NCI-H774 (cell line): ENCODE results near the gene CERS6.

ENCODE experiments used
- DNase-seq: peaks from one replicate; lab custom pipeline; 2025; lab: John Stamatoyannopoulos, UW

The CERS6 gene

DNA sequence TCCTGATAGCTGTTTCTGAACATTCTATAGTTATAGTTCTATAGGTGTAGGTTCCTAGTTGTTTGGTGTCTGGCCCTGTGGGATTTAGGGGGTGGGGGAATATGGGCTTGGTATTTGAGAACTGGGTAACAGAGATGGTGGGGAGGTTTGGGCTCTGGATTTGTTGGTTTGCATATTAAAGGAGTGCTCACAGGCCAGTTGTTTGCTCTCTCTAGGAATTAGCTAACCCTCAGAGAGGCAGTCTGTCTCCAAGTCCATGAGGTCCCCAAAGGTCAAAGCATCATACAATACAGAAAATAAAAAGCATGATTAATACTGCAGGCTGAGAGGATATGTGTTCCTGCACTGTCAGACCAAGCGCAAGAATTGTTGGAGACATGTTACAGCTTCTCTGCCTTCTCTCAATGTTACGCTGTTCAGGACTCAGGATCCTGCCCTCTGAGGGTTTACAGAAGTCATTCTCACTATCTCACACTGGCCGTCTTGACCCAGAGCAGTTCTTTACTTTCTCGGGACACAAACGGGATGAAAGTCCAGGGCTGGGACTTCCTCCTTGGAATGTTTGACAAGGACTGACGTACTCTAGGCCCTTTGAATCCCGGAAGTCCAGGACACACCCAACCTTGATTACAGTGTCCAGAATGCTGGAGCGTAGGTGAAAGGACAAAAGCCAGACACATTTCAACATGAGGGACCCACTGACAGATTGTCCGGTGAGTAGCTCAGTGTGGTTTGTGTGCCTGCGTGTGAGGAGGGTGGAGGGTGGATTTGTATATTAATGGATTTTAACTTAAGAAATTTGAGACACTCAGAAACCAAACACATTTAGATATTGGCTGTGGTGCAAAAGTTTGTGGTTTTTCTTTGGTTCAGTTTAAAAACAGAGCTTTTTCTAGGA, 346.1 kb downstream of the CERS6 start, which contains the start of gene NOSTRIN:
NOSTRIN (plus strand) TSS at position 677 of the 898 bp plus-strand sequence; CDS start at position 687, 10 bp downstream.
- DNase-seq: no peak

- DNase-seq: no peak
These were observed 347.0 kb downstream of the CERS6 start for GRCh38 chr2:168802859-168803725.

- DNase-seq: no peak
These were observed 348.1 kb downstream of the CERS6 start for GRCh38 chr2:168804214-168804613.

DNA sequence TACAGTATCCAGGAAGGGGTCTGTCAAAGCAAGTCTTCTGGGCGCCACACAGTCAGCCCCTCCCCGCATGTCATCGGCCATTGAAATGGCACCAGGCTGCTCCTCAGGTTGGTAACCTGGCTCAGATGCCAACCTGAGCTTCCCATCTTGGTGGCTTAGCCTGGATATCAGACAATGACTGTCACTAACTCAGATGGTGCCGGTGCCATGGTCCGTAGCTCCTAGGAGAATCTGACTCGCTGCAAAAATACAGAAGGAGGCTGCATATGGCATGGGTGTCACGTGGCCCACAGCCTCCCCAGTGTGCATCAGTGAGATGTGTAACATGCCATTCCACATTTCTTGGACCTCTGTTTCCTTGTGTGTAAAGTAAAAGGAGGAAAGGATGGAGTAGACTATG, 349.5 kb downstream of the CERS6 start:
- DNase-seq: no peak

DNA sequence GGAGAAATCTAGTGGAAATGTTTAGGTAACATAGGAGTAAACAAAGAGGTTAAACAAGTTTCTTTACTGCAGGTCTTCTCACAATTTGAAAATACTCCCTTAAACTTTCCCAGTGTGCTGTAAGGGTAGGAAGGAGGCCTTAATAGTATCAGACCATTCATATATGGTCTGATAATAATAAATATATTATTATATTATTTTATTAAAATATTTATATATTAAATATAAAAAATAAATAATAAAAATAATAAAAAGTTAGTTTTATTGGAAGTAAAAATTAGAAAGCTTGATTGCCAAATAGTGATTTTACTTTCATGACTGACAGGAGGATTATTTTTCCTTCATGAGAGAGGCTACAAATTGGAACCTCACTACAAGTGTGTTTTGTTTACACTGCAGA, 353.5 kb downstream of the CERS6 start:
- DNase-seq: no peak

DNA sequence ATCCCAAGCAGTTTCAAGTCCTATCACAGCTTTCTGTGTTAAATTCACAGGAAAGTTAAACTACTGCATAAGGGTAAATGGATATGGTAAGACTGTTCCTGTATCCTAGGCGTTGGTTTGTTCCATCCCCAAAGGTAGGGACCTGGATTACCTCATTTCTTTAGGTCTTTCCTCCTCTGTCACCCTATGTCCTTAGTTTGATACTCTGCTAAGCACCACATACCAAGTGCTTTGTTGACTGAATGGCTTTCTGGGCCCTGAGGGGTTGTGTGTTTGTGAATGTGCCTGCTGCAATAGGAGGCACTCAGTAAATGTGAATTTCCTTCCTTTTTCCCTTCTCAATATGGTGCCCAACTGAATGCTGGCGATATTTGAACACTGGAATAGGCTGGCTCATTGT, 354.2 kb downstream of the CERS6 start:
- DNase-seq: no peak

- no peak for DNase-seq
These were observed 355.6 kb downstream of the CERS6 start for GRCh38 chr2:168811696-168812095.

DNA sequence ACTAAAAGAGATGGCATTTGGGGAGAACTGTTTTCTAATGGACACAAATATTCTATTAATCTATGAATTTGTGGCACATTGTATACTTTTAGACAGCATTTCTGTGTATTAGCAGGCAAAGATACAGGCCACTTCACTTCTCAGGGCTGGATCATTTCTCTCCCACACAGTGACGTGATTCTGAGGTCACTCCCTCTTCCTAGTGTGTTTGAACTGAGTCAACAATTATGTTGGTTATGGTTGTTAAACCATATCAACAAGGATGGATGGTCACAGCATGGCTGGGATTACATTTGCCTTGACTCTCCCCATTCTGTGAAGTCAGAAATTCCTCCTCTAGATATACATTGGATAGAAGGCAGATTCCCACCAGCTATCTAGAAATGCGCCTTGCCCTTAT, 358.0 kb downstream of the CERS6 start:
- no peak for DNase-seq

GRCh38 chr2:168814939-168815907, 359.2 kb downstream of the CERS6 start:
- no peak for DNase-seq

GRCh38 chr2:168816369-168816768, 360.3 kb downstream of the CERS6 start:
- no peak for DNase-seq

GRCh38 chr2:168819050-168819715, 363.1 kb downstream of the CERS6 start:
- DNase-seq: no peak

DNA sequence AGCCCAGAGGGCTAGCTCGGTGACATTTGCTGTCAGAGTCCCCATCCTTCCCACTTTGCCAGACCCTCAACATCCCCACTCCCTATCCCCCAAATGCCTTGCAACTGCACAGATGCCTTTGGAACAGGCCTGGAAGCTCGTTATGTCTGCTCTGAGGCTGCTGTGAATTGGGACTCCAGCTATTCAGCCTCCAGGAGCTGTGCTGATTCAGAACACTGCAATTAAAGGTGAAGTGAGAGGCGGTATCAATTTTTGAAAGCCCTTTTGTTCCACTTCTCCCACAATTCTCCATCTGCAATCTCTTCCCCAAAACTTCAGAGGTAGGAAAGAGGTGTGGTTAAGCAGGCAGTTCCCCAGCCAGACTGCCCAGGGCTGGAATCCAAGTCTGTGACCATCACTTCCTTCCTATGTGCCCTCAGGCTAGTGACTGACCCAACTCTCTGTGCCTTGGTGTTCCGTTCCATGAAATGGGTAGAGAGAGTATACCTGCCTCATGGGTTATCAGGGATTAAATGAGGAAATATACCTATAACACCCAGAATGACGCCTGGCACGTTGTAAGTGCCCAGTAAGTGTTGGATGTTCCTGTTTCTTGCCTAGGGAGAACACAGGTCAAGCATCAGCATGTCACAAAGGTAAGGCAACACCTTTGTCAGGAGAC, 363.9 kb downstream of the CERS6 start:
- DNase-seq: no peak

DNA sequence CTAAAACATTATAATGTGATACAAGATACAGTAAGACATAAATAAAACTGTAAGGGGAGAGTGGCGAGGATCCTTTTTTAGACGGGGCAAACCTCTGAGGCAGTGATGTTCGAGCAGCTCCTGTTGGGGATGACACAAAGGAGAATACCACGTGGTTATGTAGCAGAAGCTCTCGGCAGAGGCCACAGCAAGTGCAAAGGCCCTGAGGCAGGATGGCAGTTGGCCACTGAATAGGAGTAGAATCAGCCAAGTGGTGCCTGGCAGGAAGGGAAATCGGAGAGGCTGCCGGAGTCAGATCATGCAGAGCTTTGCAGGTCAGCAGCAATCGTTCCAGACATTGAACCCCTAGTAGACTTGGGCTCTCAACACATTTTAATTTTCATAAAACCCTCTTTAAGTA, 365.5 kb downstream of the CERS6 start:
- DNase-seq: no peak

GRCh38 chr2:168821992-168822391, 365.9 kb downstream of the CERS6 start:
- DNase-seq: no peak
